Neural cell (in vitro differentiated cells): ENCODE data around the gene CPLANE1.

Source experiments
- EP300 ChIP-seq: fragments of 450-650 bp; conservative IDR thresholded peaks from 2 replicates; pipeline ENCODE4 v1.6.1; 2014; ENCODE audit warnings: antibody characterized with exemption, mild to moderate bottlenecking, moderate library complexity; ENCODE audit not compliant: poor library complexity, severe bottlenecking
- POLR2AphosphoS5 ChIP-seq: IDR thresholded peaks from 2 replicates; pipeline ENCODE4 v1.6.1; 2012
- SMC3 ChIP-seq: fragments of 450-650 bp; conservative IDR thresholded peaks from 2 replicates; pipeline ENCODE4 v1.6.1; 2014; ENCODE audit warnings: antibody characterized with exemption, mild to moderate bottlenecking, moderate library complexity; ENCODE audit not compliant: poor library complexity
- TAF1 ChIP-seq: IDR thresholded peaks from 2 replicates; pipeline ENCODE4 v1.6.1; 2012; ENCODE audit warnings: low read depth
- TF ChIP-seq, protein P1 (sequence below): fragments of 450-650 bp; IDR thresholded peaks from 2 replicates; pipeline ENCODE4 v1.5.1; 2014; ENCODE audit warnings: antibody characterized with exemption, mild to moderate bottlenecking, moderate library complexity; ENCODE audit not compliant: poor library complexity, severe bottlenecking
- TF ChIP-seq, protein P2 (sequence below): IDR thresholded peaks from 2 replicates; pipeline ENCODE4 v1.6.1; 2012; ENCODE audit warnings: borderline replicate concordance

DNA sequence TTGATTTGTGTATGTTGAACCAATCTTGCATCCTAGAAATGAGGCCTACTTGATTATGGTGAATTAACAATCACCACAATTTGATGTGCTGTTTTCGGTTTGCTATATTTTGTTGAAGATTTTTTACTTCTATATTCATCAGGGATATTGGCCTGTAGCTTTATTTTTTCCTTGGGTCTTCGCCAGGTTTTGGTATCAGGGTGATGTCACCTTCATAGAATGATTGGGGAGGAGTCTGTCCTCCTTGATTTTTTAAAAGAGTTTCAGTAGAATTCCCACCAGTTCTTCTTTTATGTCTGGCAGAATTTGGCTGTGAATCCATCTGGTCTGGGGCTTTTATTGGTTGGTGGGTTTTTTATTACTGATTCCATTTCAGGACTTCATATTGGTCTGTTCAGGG is 115.2 kb downstream of the CPLANE1 start:
- TF ChIP-seq EP300 (no peak), POLR2AphosphoS5 (no peak), SMC3 (no peak), TAF1 (no peak)
- TF ChIP-seq, protein P1, sequence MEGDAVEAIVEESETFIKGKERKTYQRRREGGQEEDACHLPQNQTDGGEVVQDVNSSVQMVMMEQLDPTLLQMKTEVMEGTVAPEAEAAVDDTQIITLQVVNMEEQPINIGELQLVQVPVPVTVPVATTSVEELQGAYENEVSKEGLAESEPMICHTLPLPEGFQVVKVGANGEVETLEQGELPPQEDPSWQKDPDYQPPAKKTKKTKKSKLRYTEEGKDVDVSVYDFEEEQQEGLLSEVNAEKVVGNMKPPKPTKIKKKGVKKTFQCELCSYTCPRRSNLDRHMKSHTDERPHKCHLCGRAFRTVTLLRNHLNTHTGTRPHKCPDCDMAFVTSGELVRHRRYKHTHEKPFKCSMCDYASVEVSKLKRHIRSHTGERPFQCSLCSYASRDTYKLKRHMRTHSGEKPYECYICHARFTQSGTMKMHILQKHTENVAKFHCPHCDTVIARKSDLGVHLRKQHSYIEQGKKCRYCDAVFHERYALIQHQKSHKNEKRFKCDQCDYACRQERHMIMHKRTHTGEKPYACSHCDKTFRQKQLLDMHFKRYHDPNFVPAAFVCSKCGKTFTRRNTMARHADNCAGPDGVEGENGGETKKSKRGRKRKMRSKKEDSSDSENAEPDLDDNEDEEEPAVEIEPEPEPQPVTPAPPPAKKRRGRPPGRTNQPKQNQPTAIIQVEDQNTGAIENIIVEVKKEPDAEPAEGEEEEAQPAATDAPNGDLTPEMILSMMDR = no peak
- TF ChIP-seq, protein P2, sequence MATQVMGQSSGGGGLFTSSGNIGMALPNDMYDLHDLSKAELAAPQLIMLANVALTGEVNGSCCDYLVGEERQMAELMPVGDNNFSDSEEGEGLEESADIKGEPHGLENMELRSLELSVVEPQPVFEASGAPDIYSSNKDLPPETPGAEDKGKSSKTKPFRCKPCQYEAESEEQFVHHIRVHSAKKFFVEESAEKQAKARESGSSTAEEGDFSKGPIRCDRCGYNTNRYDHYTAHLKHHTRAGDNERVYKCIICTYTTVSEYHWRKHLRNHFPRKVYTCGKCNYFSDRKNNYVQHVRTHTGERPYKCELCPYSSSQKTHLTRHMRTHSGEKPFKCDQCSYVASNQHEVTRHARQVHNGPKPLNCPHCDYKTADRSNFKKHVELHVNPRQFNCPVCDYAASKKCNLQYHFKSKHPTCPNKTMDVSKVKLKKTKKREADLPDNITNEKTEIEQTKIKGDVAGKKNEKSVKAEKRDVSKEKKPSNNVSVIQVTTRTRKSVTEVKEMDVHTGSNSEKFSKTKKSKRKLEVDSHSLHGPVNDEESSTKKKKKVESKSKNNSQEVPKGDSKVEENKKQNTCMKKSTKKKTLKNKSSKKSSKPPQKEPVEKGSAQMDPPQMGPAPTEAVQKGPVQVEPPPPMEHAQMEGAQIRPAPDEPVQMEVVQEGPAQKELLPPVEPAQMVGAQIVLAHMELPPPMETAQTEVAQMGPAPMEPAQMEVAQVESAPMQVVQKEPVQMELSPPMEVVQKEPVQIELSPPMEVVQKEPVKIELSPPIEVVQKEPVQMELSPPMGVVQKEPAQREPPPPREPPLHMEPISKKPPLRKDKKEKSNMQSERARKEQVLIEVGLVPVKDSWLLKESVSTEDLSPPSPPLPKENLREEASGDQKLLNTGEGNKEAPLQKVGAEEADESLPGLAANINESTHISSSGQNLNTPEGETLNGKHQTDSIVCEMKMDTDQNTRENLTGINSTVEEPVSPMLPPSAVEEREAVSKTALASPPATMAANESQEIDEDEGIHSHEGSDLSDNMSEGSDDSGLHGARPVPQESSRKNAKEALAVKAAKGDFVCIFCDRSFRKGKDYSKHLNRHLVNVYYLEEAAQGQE = no peak
